ENCODE results near the gene SLC48A1. TPM values are rescaled to one million over a fixed set of nuclear protein-coding genes. Genes with fewer than 3 reads are reported as not detected.
A peak's percentile ranks its signal among the peaks of the same experiment; 100 is the strongest.

Gene SLC48A1
- total and polyA plus RNA-seq, 10 of the 15 experiments (the other 5 are each of a cell fraction or from before 2014, with no cell fraction given) = 1.1 to 4.9 (median 1.9) TPM

DNA sequence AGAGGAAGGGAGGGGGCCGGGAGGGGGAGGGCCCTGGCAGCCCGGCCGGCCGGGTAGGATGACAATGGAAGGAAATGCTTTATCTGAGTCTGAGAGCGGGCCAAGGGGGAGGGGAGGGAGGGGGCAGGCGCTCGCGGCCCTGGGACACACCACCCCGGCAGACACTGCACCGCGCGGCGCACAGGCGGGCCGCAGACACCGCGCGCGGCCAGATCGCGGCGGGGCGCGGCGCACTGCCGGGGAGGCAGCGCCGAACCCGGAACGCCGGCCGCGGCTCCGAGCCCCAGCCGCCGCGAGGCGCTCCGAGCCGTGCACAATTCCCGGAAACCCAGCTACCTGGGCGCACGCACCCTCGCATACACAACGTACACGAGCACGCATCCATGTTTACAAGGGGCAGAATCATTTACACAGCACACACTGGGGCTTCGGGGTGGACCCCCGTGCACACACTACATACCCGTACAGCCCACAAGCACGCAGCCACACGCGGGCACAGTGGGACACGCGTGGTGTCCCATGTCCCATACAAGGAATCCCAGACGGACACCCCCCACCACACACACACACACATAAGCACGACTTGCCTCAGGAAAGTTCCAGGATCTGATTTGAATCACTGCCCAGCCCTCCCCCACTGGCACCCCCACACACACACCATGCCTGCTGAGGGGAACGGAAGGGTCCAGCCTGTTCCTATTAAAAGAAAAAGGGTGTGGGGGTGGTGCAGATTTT is 47.0 kb downstream of the SLC48A1 start, which contains the start of gene HDAC7:
Gene HDAC7, minus strand, starts transcription at position 8 of the 735 bp plus-strand sequence. CDS start 118 bp downstream, outside the sequence.
- H3K27ac ChIP-seq (ENCODE audit: control insufficient read depth, insufficient read depth) = peak within 1 kb of the TSS; percentile 46
- H3K4me1 ChIP-seq (ENCODE audit: control insufficient read depth, insufficient read depth, low read length) = peaks cover 27% of the 10 kb centered on the region
- peaks cover 0 to 7% of the 10 kb centered on the region in 2 experiments; a peak in 3 of 4 replicates for H3K27me3 ChIP-seq (replicated peaks in 1 of 2; ENCODE audit: control insufficient read depth in 2 of 2, insufficient read depth in 2 of 2, low read length in 1 of 2)
- H3K4me2 ChIP-seq (ENCODE audit: control insufficient read depth, insufficient read depth) = peak within 1 kb of the TSS; percentile 83
- FAIRE-seq = no peak
- H3K79me2 ChIP-seq (ENCODE audit: control insufficient read depth, insufficient read depth, low read length) = peaks cover 15% of the 10 kb centered on the region
- ChIA-PET SMC1A (ENCODE audit: uncharacterized antibody, unreplicated experiment) (interaction anchor here (0.7 to 3.4 kb wide), 4 partner anchors 12 to 66 kb away, joined by 3 to 23 read pairs (median 4); no protein-coding TSS in a partner anchor), RAD21 (ENCODE audit: unreplicated experiment) (interaction anchor here (0.9 to 5.3 kb wide), 3 partner anchors 12 to 23 kb away, joined by 3 to 92 read pairs (median 17); no protein-coding TSS in a partner anchor), POLR2A (interaction anchor here (0.6 to 1.1 kb wide), 3 partner anchors 10 to 196 kb away, joined by 4 to 5 read pairs (median 5); no protein-coding TSS in a partner anchor), CTCF (interaction anchor here (0.9 to 5.0 kb wide), 3 partner anchors 12 to 77 kb away, joined by 3 to 108 read pairs (median 3); no protein-coding TSS in a partner anchor)
- peak within 1 kb of the TSS; percentile 80 for H3K4me3 ChIP-seq
- DNase-seq (ENCODE audit: low read depth, low spot score) = no peak
- WGBS (ENCODE audit: insufficient coverage, insufficient replicate concordance, low lambda C conversion rate, missing lambda C conversion rate) = under 1% methylated on average over 49 of the region's 58 CpGs
- H3K9me3 ChIP-seq (replicated peaks; ENCODE audit: control insufficient read depth, insufficient read depth, low read length) = no peaks in the 10 kb centered on the region
- in situ Hi-C loops (cut with MboI) = no loop called here
- intact Hi-C loops (cut with micrococcal nuclease; ENCODE audit: unreplicated experiment) = no loop called here
- ATAC-seq = peak; percentile 64
- H3K9ac ChIP-seq (ENCODE audit: control insufficient read depth, insufficient read depth, low read length) = peak within 1 kb of the TSS; percentile 61
- BruUV-seq (replicated peaks) = no TSS peak
- peak within 1 kb of the TSS; percentile 72 for H2AFZ ChIP-seq (ENCODE audit: control insufficient read depth, low read depth, low read length)
- H4K20me1 ChIP-seq (ENCODE audit: control insufficient read depth, insufficient read depth) = no peaks in the 10 kb centered on the region; the same call in 1 of the 2 replicates
- H3K36me3 ChIP-seq (ENCODE audit: control insufficient read depth in 2 of 2, insufficient read depth in 2 of 2, low read length in 1 of 2) = no peaks in the 10 kb centered on the region; a peak in 1 of 4 replicates
- TF ChIP-seq, protein P1, sequence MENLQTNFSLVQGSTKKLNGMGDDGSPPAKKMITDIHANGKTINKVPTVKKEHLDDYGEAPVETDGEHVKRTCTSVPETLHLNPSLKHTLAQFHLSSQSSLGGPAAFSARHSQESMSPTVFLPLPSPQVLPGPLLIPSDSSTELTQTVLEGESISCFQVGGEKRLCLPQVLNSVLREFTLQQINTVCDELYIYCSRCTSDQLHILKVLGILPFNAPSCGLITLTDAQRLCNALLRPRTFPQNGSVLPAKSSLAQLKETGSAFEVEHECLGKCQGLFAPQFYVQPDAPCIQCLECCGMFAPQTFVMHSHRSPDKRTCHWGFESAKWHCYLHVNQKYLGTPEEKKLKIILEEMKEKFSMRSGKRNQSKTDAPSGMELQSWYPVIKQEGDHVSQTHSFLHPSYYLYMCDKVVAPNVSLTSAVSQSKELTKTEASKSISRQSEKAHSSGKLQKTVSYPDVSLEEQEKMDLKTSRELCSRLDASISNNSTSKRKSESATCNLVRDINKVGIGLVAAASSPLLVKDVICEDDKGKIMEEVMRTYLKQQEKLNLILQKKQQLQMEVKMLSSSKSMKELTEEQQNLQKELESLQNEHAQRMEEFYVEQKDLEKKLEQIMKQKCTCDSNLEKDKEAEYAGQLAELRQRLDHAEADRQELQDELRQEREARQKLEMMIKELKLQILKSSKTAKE (IDR thresholded peaks at IDR 0.05; ENCODE audit: low read depth, poor library complexity, severe bottlenecking) = no peak
- TF ChIP-seq LARP7 (IDR thresholded peaks at IDR 0.05) (peak; percentile 59; the same call in 1 of the 2 replicates), IRF4 (IDR thresholded peaks at IDR 0.05; ENCODE audit: low read depth, low read length) (0 out of 2 replicates have a peak, but pooled peaks have one; percentile 5), BACH1 (IDR thresholded peaks at IDR 0.05; ENCODE audit: borderline replicate concordance) (0 out of 2 replicates have a peak, but pooled peaks have one; percentile 72), CEBPB (IDR thresholded peaks at IDR 0.05; ENCODE audit: borderline replicate concordance in 1 of 2, low read depth in 2 of 2, low read length in 2 of 2) (no peak), RBBP5 (conservative IDR thresholded peaks at IDR 0.05) (no peak), SREBF1 (IDR thresholded peaks at IDR 0.05; ENCODE audit: low read length) (no peak), RUNX3 (IDR thresholded peaks at IDR 0.05; ENCODE audit: low read length) (peak; percentile 12; the same call in 1 of the 2 replicates), CHD2 (IDR thresholded peaks at IDR 0.05; ENCODE audit: borderline replicate concordance, low read depth, low read length) (no peak)
- TF ChIP-seq, protein P2, sequence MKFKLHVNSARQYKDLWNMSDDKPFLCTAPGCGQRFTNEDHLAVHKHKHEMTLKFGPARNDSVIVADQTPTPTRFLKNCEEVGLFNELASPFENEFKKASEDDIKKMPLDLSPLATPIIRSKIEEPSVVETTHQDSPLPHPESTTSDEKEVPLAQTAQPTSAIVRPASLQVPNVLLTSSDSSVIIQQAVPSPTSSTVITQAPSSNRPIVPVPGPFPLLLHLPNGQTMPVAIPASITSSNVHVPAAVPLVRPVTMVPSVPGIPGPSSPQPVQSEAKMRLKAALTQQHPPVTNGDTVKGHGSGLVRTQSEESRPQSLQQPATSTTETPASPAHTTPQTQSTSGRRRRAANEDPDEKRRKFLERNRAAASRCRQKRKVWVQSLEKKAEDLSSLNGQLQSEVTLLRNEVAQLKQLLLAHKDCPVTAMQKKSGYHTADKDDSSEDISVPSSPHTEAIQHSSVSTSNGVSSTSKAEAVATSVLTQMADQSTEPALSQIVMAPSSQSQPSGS (IDR thresholded peaks at IDR 0.05; ENCODE audit: low read length) = no peak
- TF ChIP-seq, protein P3, sequence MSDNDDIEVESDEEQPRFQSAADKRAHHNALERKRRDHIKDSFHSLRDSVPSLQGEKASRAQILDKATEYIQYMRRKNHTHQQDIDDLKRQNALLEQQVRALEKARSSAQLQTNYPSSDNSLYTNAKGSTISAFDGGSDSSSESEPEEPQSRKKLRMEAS (IDR thresholded peaks at IDR 0.05; ENCODE audit: low read depth, low read length) = peak; percentile 53
- TF ChIP-seq, protein P4, sequence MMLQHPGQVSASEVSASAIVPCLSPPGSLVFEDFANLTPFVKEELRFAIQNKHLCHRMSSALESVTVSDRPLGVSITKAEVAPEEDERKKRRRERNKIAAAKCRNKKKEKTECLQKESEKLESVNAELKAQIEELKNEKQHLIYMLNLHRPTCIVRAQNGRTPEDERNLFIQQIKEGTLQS (IDR thresholded peaks at IDR 0.05; ENCODE audit: borderline replicate concordance, extremely low read depth, low read depth, low read length) = no peak
- TF ChIP-seq, protein P5, sequence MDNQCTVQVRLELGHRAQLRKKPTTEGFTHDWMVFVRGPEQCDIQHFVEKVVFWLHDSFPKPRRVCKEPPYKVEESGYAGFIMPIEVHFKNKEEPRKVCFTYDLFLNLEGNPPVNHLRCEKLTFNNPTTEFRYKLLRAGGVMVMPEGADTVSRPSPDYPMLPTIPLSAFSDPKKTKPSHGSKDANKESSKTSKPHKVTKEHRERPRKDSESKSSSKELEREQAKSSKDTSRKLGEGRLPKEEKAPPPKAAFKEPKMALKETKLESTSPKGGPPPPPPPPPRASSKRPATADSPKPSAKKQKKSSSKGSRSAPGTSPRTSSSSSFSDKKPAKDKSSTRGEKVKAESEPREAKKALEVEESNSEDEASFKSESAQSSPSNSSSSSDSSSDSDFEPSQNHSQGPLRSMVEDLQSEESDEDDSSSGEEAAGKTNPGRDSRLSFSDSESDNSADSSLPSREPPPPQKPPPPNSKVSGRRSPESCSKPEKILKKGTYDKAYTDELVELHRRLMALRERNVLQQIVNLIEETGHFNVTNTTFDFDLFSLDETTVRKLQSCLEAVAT (IDR thresholded peaks at IDR 0.05) = no peak
- TF ChIP-seq, protein P6, sequence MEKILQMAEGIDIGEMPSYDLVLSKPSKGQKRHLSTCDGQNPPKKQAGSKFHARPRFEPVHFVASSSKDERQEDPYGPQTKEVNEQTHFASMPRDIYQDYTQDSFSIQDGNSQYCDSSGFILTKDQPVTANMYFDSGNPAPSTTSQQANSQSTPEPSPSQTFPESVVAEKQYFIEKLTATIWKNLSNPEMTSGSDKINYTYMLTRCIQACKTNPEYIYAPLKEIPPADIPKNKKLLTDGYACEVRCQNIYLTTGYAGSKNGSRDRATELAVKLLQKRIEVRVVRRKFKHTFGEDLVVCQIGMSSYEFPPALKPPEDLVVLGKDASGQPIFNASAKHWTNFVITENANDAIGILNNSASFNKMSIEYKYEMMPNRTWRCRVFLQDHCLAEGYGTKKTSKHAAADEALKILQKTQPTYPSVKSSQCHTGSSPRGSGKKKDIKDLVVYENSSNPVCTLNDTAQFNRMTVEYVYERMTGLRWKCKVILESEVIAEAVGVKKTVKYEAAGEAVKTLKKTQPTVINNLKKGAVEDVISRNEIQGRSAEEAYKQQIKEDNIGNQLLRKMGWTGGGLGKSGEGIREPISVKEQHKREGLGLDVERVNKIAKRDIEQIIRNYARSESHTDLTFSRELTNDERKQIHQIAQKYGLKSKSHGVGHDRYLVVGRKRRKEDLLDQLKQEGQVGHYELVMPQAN (conservative IDR thresholded peaks at IDR 0.05) = peak; percentile 28; the same call in 1 of the 2 replicates
